A172 (cell line): Measurements from ENCODE around the gene TAC1. TPM values are rescaled to one million over a fixed set of nuclear protein-coding genes. Genes with fewer than 3 reads are reported as not detected.
"Not testable (repeated sequence)": the region's sequence is repeated elsewhere in the genome, so short reads cannot be mapped to it uniquely, and the experiment has no call there.

ENCODE experiments used
- DNase-seq: peaks from one replicate; pipeline ENCODE4 v3.0.0-alpha.2; 2015; ENCODE audit warnings: low spot score
- total RNA-seq: library from RNA; depleted of rRNA; stranded (reverse); fragments of >200 nt; shearing (Covaris generic); gene quantifications from 2 replicates; pipeline ENCODE4 v1.2.3, GENCODE V29; 2014; rRNA removed

Gene TAC1
- total RNA-seq, result not detected in 2 replicates

- no peak for DNase-seq
Measured at GRCh38 chr7:97731736-97732564, at the start of gene TAC1. Gene TAC1 (plus strand): TSS chr7:97732086. CDS start chr7:97732613, 527 bp downstream.

GRCh38 chr7:97685952-97686351 is 45.9 kb upstream of the TAC1 start:
- DNase-seq, result no peak

GRCh38 chr7:97693586-97693985 is 38.3 kb upstream of the TAC1 start:
- DNase-seq, result no peak

GRCh38 chr7:97694355-97694754 is 37.5 kb upstream of the TAC1 start:
- DNase-seq, result no peak

GRCh38 chr7:97697396-97697795 is 34.5 kb upstream of the TAC1 start:
- no peak for DNase-seq

GRCh38 chr7:97722386-97722785 is 9.5 kb upstream of the TAC1 start:
- DNase-seq, result no peak

- no peak for DNase-seq
Measured at GRCh38 chr7:97732565-97733275, 834 bp downstream of the TAC1 start.

GRCh38 chr7:97733276-97734161 is 1.6 kb downstream of the TAC1 start:
- DNase-seq, result no peak

- no peak for DNase-seq
Measured at GRCh38 chr7:97734255-97734654, 2.4 kb downstream of the TAC1 start.

GRCh38 chr7:97735075-97735474 is 3.2 kb downstream of the TAC1 start:
- DNase-seq, result no peak

GRCh38 chr7:97748482-97748881 is 16.6 kb downstream of the TAC1 start:
- no peak for DNase-seq

GRCh38 chr7:97751566-97751965 is 19.7 kb downstream of the TAC1 start:
- DNase-seq, result no peak

GRCh38 chr7:97752215-97752614 is 20.3 kb downstream of the TAC1 start:
- no peak for DNase-seq

GRCh38 chr7:97757824-97758223 is 25.9 kb downstream of the TAC1 start:
- no peak for DNase-seq

GRCh38 chr7:97770850-97771249 is 39.0 kb downstream of the TAC1 start:
- DNase-seq, result peak; percentile 71

GRCh38 chr7:97771576-97771975 is 39.7 kb downstream of the TAC1 start:
- DNase-seq, result no peak

- no peak for DNase-seq
Measured at GRCh38 chr7:97772045-97772901, 40.4 kb downstream of the TAC1 start.

- not testable (repeated sequence) for DNase-seq
Measured at GRCh38 chr7:97786398-97786797, 54.5 kb downstream of the TAC1 start.
